ENCODE results near the gene HOXB8.

- TF ChIP-seq EP300 (conservative IDR thresholded peaks at IDR 0.05; ENCODE audit: poor library complexity, severe bottlenecking) (no peak), CTCF (IDR thresholded peaks at IDR 0.05; ENCODE audit: poor library complexity, severe bottlenecking) (no peak), TAF1 (IDR thresholded peaks at IDR 0.05; ENCODE audit: low read depth) (no peak)
Observed at GRCh38 chr17:48569674-48570324, 45.3 kb downstream of the HOXB8 start.

Measured in neural cell (in vitro differentiated cells).